GM23248 (cell line): ENCODE results near the gene EVL.

Experiments used
- EZH2 ChIP-seq: fragments of 200-600 bp; sonication (generic); IDR thresholded peaks from 2 replicates; pipeline ENCODE4 v1.6.1; 2018; ENCODE audit warnings: antibody characterized with exemption, mild to moderate bottlenecking; ENCODE audit not compliant: insufficient read depth, poor library complexity, severe bottlenecking
- EZH2phosphoT487 ChIP-seq: fragments of 200-600 bp; sonication (generic); IDR thresholded peaks from 2 replicates; pipeline ENCODE4 v1.6.1; 2018; ENCODE audit warnings: antibody characterized with exemption, moderate library complexity, mild to moderate bottlenecking, low read depth; ENCODE audit not compliant: insufficient read depth

- TF ChIP-seq EZH2phosphoT487 (no peak), EZH2 (no peak)
Observed at GRCh38 chr14:100146531-100147091, 81.4 kb downstream of the EVL start.
